GM12874 (cell line): Measurements from ENCODE around the gene ATXN2L.

Source experiments
- TF ChIP-seq, protein P1 (sequence below): IDR thresholded peaks from 2 replicates; pipeline ENCODE4 v1.5.1; 2011; ENCODE audit warnings: low read depth, mild to moderate bottlenecking, control low read depth, low read length, moderate library complexity; ENCODE audit not compliant: insufficient read depth

Gene ATXN2L

DNA sequence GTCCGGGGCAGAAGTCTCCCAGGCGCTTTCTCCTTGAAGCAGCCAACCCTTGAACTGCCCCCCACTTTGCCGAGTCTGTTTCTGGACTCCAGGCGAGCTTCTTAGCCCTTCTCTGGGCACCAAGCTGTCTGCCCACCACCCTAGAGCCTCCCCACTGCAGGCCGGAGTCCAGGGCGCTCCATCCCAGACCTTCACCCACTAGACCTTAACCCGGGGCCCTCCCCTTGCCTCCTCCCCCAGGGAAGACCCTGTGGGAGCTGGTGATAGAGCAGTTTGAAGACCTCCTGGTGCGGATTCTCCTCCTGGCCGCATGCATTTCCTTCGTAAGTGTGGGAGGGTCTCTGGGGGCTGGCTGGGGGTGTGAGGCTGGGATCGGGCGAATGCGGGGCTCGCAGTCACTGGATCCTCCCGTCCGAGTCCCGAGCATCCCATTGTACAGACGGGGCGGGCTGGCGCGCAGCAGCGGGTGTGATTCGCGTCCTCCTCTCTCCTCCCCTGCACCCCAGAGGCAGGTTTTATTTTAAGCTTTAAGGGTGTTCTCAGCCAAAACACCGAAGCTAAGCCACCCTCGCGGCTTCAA lies 56.6 kb downstream of the ATXN2L start:
- TF ChIP-seq, protein P1, sequence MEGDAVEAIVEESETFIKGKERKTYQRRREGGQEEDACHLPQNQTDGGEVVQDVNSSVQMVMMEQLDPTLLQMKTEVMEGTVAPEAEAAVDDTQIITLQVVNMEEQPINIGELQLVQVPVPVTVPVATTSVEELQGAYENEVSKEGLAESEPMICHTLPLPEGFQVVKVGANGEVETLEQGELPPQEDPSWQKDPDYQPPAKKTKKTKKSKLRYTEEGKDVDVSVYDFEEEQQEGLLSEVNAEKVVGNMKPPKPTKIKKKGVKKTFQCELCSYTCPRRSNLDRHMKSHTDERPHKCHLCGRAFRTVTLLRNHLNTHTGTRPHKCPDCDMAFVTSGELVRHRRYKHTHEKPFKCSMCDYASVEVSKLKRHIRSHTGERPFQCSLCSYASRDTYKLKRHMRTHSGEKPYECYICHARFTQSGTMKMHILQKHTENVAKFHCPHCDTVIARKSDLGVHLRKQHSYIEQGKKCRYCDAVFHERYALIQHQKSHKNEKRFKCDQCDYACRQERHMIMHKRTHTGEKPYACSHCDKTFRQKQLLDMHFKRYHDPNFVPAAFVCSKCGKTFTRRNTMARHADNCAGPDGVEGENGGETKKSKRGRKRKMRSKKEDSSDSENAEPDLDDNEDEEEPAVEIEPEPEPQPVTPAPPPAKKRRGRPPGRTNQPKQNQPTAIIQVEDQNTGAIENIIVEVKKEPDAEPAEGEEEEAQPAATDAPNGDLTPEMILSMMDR = no peak

- TF ChIP-seq, protein P1 = no peak
Measured at GRCh38 chr16:28879841-28880588, 57.2 kb downstream of the ATXN2L start.

DNA sequence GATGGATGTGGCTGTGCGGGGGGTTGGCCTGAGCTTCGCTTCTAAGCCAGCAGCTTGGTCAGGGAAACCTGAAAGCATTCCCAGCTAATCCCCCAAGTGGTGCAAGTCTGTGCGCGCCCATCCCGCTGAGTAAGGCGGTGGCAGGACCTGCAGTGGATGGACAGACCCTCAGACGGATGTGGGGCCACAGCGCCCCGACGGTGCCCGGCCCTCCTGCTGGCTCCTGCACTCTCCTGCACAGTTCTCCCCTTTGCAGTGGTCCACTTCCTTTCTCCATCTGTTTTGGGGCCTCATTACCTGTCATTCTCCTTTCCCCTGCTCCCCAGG lies 57.8 kb downstream of the ATXN2L start:
- TF ChIP-seq, protein P1 = no peak

DNA sequence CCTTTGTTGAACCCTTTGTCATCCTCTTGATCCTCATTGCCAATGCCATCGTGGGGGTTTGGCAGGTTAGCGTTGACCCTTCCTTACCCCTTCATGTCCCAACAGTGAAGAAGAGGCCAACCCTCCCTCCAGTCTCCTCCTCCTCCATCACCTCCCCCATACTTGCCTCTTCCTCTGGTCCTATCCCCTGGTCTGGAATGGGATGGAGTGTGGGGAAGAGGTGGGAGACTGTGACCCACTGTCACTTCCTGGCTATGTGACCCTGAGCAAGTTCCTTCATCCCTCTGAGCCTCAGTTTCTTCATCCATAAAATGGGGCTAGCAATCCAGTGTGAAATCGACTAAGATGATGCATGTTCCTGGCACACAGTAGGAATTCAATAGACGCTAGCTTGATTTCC lies 58.2 kb downstream of the ATXN2L start:
- TF ChIP-seq, protein P1 = no peak

GRCh38 chr16:28882551-28883160 lies 59.9 kb downstream of the ATXN2L start:
- TF ChIP-seq, protein P1 = no peak

- TF ChIP-seq, protein P1 = no peak
Measured at GRCh38 chr16:28883221-28883996, 60.6 kb downstream of the ATXN2L start.

GRCh38 chr16:28884045-28884444 lies 61.2 kb downstream of the ATXN2L start:
- TF ChIP-seq, protein P1 = no peak
